Activated T-helper 17 cell treated with anti-CD3 and anti-CD28 coated beads, Interleukin-2, amount 50 U/mL, for 72 hours (primary cell): ENCODE measurements around the gene STON1. TPM values are rescaled to one million over a fixed set of nuclear protein-coding genes. Genes with fewer than 3 reads are reported as not detected.

Experiments
- ATAC-seq: fragments of 150-1000 bp; cut with Tn5 transposase; replicated peaks from 2 replicates; pipeline ENCODE4 v1.10.0; 2021; ENCODE audit warnings: mild to moderate bottlenecking, moderate library complexity
- H3K27ac Mint-ChIP-seq: one replicate; pipeline ENCODE4 v1.8.0; 2022; ENCODE audit warnings: mixed read lengths
- H3K27me3 Mint-ChIP-seq: one replicate; pipeline ENCODE4 v1.8.0; 2022; ENCODE audit warnings: mixed read lengths
- H3K36me3 Mint-ChIP-seq: one replicate; pipeline ENCODE4 v1.8.0; 2022; ENCODE audit warnings: low read depth, mild to moderate bottlenecking, mixed read lengths
- H3K4me1 Mint-ChIP-seq: one replicate; pipeline ENCODE4 v1.8.0; 2022; ENCODE audit warnings: mixed read lengths
- H3K4me3 Mint-ChIP-seq: one replicate; pipeline ENCODE4 v1.8.0; 2022; ENCODE audit warnings: mild to moderate bottlenecking, mixed read lengths
- H3K9me3 Mint-ChIP-seq: one replicate; pipeline ENCODE4 v1.8.0; 2022; ENCODE audit warnings: mixed read lengths
- total RNA-seq, 2 donors: library from RNA; stranded (reverse); gene quantifications; one replicate each; pipeline ENCODE4 v1.2.3, GENCODE V29; 2022

Gene STON1
- total RNA-seq, 2 donors from 2014 or later, result 3.0 to 4.2 TPM

GRCh38 chr2:48638261-48638660 is 108.3 kb downstream of the STON1 start:
- no peaks in the 10 kb centered on the region for H3K4me1 Mint-ChIP-seq
- H3K27me3 Mint-ChIP-seq, result peaks cover 18% of the 10 kb centered on the region
- no peaks in the 10 kb centered on the region for H3K36me3 Mint-ChIP-seq
- H3K9me3 Mint-ChIP-seq, result peaks cover 4% of the 10 kb centered on the region
- no peak overlapping the region for H3K27ac Mint-ChIP-seq
- no peak for ATAC-seq
- H3K4me3 Mint-ChIP-seq, result no peak overlapping the region

Other genes with a start within 250 kb of the STON1 start
- gene FOXN2, start 215.5 kb upstream of the STON1 start, total RNA-seq, result 10 to 100 TPM; 45.2 to 48.5 TPM
- 10 to 100 TPM; 25.6 to 39.6 TPM for gene PPP1R21, start 89.4 kb upstream of the STON1 start, total RNA-seq
- not detected for gene GTF2A1L, start 87.7 kb downstream of the STON1 start, total RNA-seq
- gene LHCGR, start 225.6 kb downstream of the STON1 start, total RNA-seq, result not detected